ENCODE measurements around the gene SCAF8.
"Not testable (repeated sequence)": the region's sequence is repeated elsewhere in the genome, so short reads cannot be mapped to it uniquely, and the experiment has no call there.

Gene SCAF8

GRCh38 chr6:154786144-154786868 is 53.1 kb downstream of the SCAF8 start:
- no peak for DNase-seq

GRCh38 chr6:154791556-154792317 is 58.5 kb downstream of the SCAF8 start:
- no peak for DNase-seq

- DNase-seq = no peak
Observed at GRCh38 chr6:154792325-154792724, 59.1 kb downstream of the SCAF8 start.

- no peak for DNase-seq
Observed at GRCh38 chr6:154792761-154793160, 59.5 kb downstream of the SCAF8 start.

- DNase-seq = no peak
Observed at GRCh38 chr6:154796484-154796883, 63.3 kb downstream of the SCAF8 start.

- DNase-seq = no peak
Observed at GRCh38 chr6:154797857-154798256, 64.6 kb downstream of the SCAF8 start.

- DNase-seq = no peak
Observed at GRCh38 chr6:154800338-154800737, 67.1 kb downstream of the SCAF8 start.

GRCh38 chr6:154805288-154805911 is 72.2 kb downstream of the SCAF8 start:
- no peak for DNase-seq

- no peak for DNase-seq
Observed at GRCh38 chr6:154806804-154807203, 73.6 kb downstream of the SCAF8 start.

- not testable (repeated sequence) for DNase-seq
Observed at GRCh38 chr6:154811663-154812062, 78.4 kb downstream of the SCAF8 start.

- DNase-seq = no peak
Observed at GRCh38 chr6:154814063-154814462, 80.8 kb downstream of the SCAF8 start.

- no peak for DNase-seq
Observed at GRCh38 chr6:154815938-154816820, 83.0 kb downstream of the SCAF8 start.

- no peak for DNase-seq
Observed at GRCh38 chr6:154821099-154821498, 87.9 kb downstream of the SCAF8 start.

- no peak for DNase-seq
Observed at GRCh38 chr6:154821638-154822037, 88.4 kb downstream of the SCAF8 start.

GRCh38 chr6:154822947-154823558 is 89.8 kb downstream of the SCAF8 start:
- no peak for DNase-seq

GRCh38 chr6:154824076-154824475 is 90.9 kb downstream of the SCAF8 start:
- DNase-seq = no peak

- DNase-seq = no peak
Observed at GRCh38 chr6:154829970-154830369, 96.8 kb downstream of the SCAF8 start.

GRCh38 chr6:154830771-154831170 is 97.6 kb downstream of the SCAF8 start:
- no peak for DNase-seq

- DNase-seq = no peak
Observed at GRCh38 chr6:154835307-154835706, 102.1 kb downstream of the SCAF8 start.

- DNase-seq = no peak
Observed at GRCh38 chr6:154839546-154839945, 106.3 kb downstream of the SCAF8 start.

- DNase-seq = no peak
Observed at GRCh38 chr6:154840363-154840762, 107.1 kb downstream of the SCAF8 start.

- no peak for DNase-seq
Observed at GRCh38 chr6:154841109-154841508, 107.9 kb downstream of the SCAF8 start.

Measured in CD4-positive, alpha-beta T cell treated with Interleukin-15 for 1 hour (primary cell).